ENCODE results near the gene CDK14.

CDK14 gene

GRCh38 chr7:91199601-91200000 is 603.5 kb downstream of the CDK14 start:
- no peak overlapping the region for H3K27ac ChIP-seq
- DNase-seq (ENCODE audit: low read depth, low spot score), result no peak
- no peak overlapping the region for H3K9ac ChIP-seq (ENCODE audit: insufficient read length)
- no peaks in the 10 kb centered on the region for H3K36me3 ChIP-seq (ENCODE audit: insufficient read depth, low read length)
- no peak for TF ChIP-seq POLR2AphosphoS5 (IDR thresholded peaks at IDR 0.05; ENCODE audit: borderline replicate concordance, low read depth, low read length)
- TF ChIP-seq EZH2 (IDR thresholded peaks at IDR 0.05), result no peak
- H3K9me3 ChIP-seq (ENCODE audit: low read depth, low read length), result no peaks in the 10 kb centered on the region
- H3K4me3 ChIP-seq, result no peak overlapping the region

GRCh38 chr7:91201442-91202113 is 605.5 kb downstream of the CDK14 start:
- no peak overlapping the region for H3K4me3 ChIP-seq
- no peak for DNase-seq (ENCODE audit: low read depth, low spot score)
- TF ChIP-seq FOXP2 (optimal IDR thresholded peaks at IDR 0.05; ENCODE audit: control extremely low read depth, extremely low read length, insufficient read depth) (no peak), POLR2AphosphoS5 (IDR thresholded peaks at IDR 0.05; ENCODE audit: borderline replicate concordance, low read depth, low read length) (no peak), EZH2 (IDR thresholded peaks at IDR 0.05) (no peak)
- no peak overlapping the region for H3K27ac ChIP-seq
- no peak overlapping the region for H3K9ac ChIP-seq (ENCODE audit: insufficient read length)
- no peaks in the 10 kb centered on the region for H3K36me3 ChIP-seq (ENCODE audit: insufficient read depth, low read length)
- H3K9me3 ChIP-seq (ENCODE audit: low read depth, low read length), result no peaks in the 10 kb centered on the region

GRCh38 chr7:91206361-91206960 is 610.3 kb downstream of the CDK14 start:
- Histone ChIP-seq H3K9me3 (ENCODE audit: low read depth, low read length) (no peaks in the 10 kb centered on the region), H3K4me3 (no peak overlapping the region), H3K36me3 (ENCODE audit: insufficient read depth, low read length) (0 out of 2 replicates have a peak, but pooled peaks cover 3% of the 10 kb centered on the region), H3K27ac (no peak overlapping the region), H3K9ac (ENCODE audit: insufficient read length) (no peak overlapping the region)
- TF ChIP-seq EZH2 (IDR thresholded peaks at IDR 0.05) (no peak), FOXP2 (optimal IDR thresholded peaks at IDR 0.05; ENCODE audit: control extremely low read depth, extremely low read length, insufficient read depth) (no peak), POLR2AphosphoS5 (IDR thresholded peaks at IDR 0.05; ENCODE audit: borderline replicate concordance, low read depth, low read length) (no peak)
- no peak for DNase-seq (ENCODE audit: low read depth, low spot score)

- H3K27ac ChIP-seq, result no peak overlapping the region
- DNase-seq (ENCODE audit: low read depth, low spot score), result no peak
- H3K4me3 ChIP-seq, result no peak overlapping the region
- H3K36me3 ChIP-seq (ENCODE audit: insufficient read depth, low read length), result 0 out of 2 replicates have a peak, but pooled peaks cover under 1% of the 10 kb centered on the region
- TF ChIP-seq FOXP2 (optimal IDR thresholded peaks at IDR 0.05; ENCODE audit: control extremely low read depth, extremely low read length, insufficient read depth), result no peak
- TF ChIP-seq POLR2AphosphoS5 (IDR thresholded peaks at IDR 0.05; ENCODE audit: borderline replicate concordance, low read depth, low read length), result no peak
- no peak for TF ChIP-seq EZH2 (IDR thresholded peaks at IDR 0.05)
- no peak overlapping the region for H3K9ac ChIP-seq (ENCODE audit: insufficient read length)
- H3K9me3 ChIP-seq (ENCODE audit: low read depth, low read length), result no peaks in the 10 kb centered on the region
Observed at GRCh38 chr7:91212582-91212981, 616.5 kb downstream of the CDK14 start.

GRCh38 chr7:91226411-91226810 is 630.3 kb downstream of the CDK14 start:
- Histone ChIP-seq H3K27ac (no peak overlapping the region), H3K4me3 (no peak overlapping the region), H3K9ac (ENCODE audit: insufficient read length) (no peak overlapping the region), H3K36me3 (ENCODE audit: insufficient read depth, low read length) (no peaks in the 10 kb centered on the region), H3K9me3 (ENCODE audit: low read depth, low read length) (no peaks in the 10 kb centered on the region)
- TF ChIP-seq POLR2AphosphoS5 (IDR thresholded peaks at IDR 0.05; ENCODE audit: borderline replicate concordance, low read depth, low read length), result no peak
- no peak for TF ChIP-seq FOXP2 (optimal IDR thresholded peaks at IDR 0.05; ENCODE audit: control extremely low read depth, extremely low read length, insufficient read depth)
- no peak for TF ChIP-seq EZH2 (IDR thresholded peaks at IDR 0.05)
- no peak for DNase-seq (ENCODE audit: low read depth, low spot score)

- Histone ChIP-seq H3K36me3 (ENCODE audit: insufficient read depth, low read length) (no peaks in the 10 kb centered on the region), H3K4me3 (no peak overlapping the region), H3K9ac (ENCODE audit: insufficient read length) (no peak overlapping the region), H3K27ac (no peak overlapping the region), H3K9me3 (ENCODE audit: low read depth, low read length) (no peaks in the 10 kb centered on the region)
- TF ChIP-seq FOXP2 (optimal IDR thresholded peaks at IDR 0.05; ENCODE audit: control extremely low read depth, extremely low read length, insufficient read depth) (no peak), EZH2 (IDR thresholded peaks at IDR 0.05) (no peak), POLR2AphosphoS5 (IDR thresholded peaks at IDR 0.05; ENCODE audit: borderline replicate concordance, low read depth, low read length) (no peak)
- no peak for DNase-seq (ENCODE audit: low read depth, low spot score)
Observed at GRCh38 chr7:91228327-91228726, 632.2 kb downstream of the CDK14 start.

GRCh38 chr7:91228927-91229558 is 632.9 kb downstream of the CDK14 start:
- H3K27ac ChIP-seq, result no peak overlapping the region
- TF ChIP-seq EZH2 (IDR thresholded peaks at IDR 0.05), result no peak
- no peak for TF ChIP-seq POLR2AphosphoS5 (IDR thresholded peaks at IDR 0.05; ENCODE audit: borderline replicate concordance, low read depth, low read length)
- no peak for TF ChIP-seq FOXP2 (optimal IDR thresholded peaks at IDR 0.05; ENCODE audit: control extremely low read depth, extremely low read length, insufficient read depth)
- H3K36me3 ChIP-seq (ENCODE audit: insufficient read depth, low read length), result no peaks in the 10 kb centered on the region
- no peak overlapping the region for H3K9ac ChIP-seq (ENCODE audit: insufficient read length)
- no peaks in the 10 kb centered on the region for H3K9me3 ChIP-seq (ENCODE audit: low read depth, low read length)
- DNase-seq (ENCODE audit: low read depth, low spot score), result no peak
- H3K4me3 ChIP-seq, result no peak overlapping the region

GRCh38 chr7:91230100-91230499 is 634.0 kb downstream of the CDK14 start:
- TF ChIP-seq POLR2AphosphoS5 (IDR thresholded peaks at IDR 0.05; ENCODE audit: borderline replicate concordance, low read depth, low read length), result no peak
- no peak for TF ChIP-seq EZH2 (IDR thresholded peaks at IDR 0.05)
- TF ChIP-seq FOXP2 (optimal IDR thresholded peaks at IDR 0.05; ENCODE audit: control extremely low read depth, extremely low read length, insufficient read depth), result no peak
- DNase-seq (ENCODE audit: low read depth, low spot score), result no peak
- H3K9ac ChIP-seq (ENCODE audit: insufficient read length), result no peak overlapping the region
- no peak overlapping the region for H3K4me3 ChIP-seq
- H3K36me3 ChIP-seq (ENCODE audit: insufficient read depth, low read length), result no peaks in the 10 kb centered on the region
- H3K9me3 ChIP-seq (ENCODE audit: low read depth, low read length), result no peaks in the 10 kb centered on the region
- H3K27ac ChIP-seq, result no peak overlapping the region

Measured in SK-N-MC (cell line).